ENCODE results near the gene DGKD.

DGKD gene

GRCh38 chr2:233328922-233329321, 25.4 kb upstream of the DGKD start:
- no peaks in the 10 kb centered on the region for H3K79me2 ChIP-seq (ENCODE audit: low read length)
- H3K4me2 ChIP-seq (ENCODE audit: low read depth, low read length): no peak overlapping the region
- H3F3A ChIP-seq (ENCODE audit: insufficient read depth, low read length): no peaks in the 10 kb centered on the region
- H3K9ac ChIP-seq (ENCODE audit: low read length): no peak overlapping the region
- H2AFZ ChIP-seq (ENCODE audit: low read length): no peak overlapping the region
- TF ChIP-seq CTCF (IDR thresholded peaks at IDR 0.05; ENCODE audit: low read length) (no peak), EZH2phosphoT487 (IDR thresholded peaks at IDR 0.05; ENCODE audit: low read length) (no peak), EZH2 (optimal IDR thresholded peaks at IDR 0.05; ENCODE audit: low read depth, low read length) (no peak)
- no peak for DNase-seq
- H3K27ac ChIP-seq (ENCODE audit: low read length): no peak overlapping the region
- no peaks in the 10 kb centered on the region for H4K20me1 ChIP-seq (ENCODE audit: insufficient read depth, low read length)
- H3K4me1 ChIP-seq (ENCODE audit: low read length): peaks cover 12% of the 10 kb centered on the region
- H3K27me3 ChIP-seq (replicated peaks; ENCODE audit: insufficient read depth, low read length): no peaks in the 10 kb centered on the region
- no peaks in the 10 kb centered on the region for H3K36me3 ChIP-seq (replicated peaks; ENCODE audit: insufficient read depth, low read length)
- no peaks in the 10 kb centered on the region for H3K9me3 ChIP-seq (replicated peaks; ENCODE audit: insufficient read depth, low read length)
- H3K9me2 ChIP-seq (replicated peaks; ENCODE audit: insufficient read depth, low read length): no peaks in the 10 kb centered on the region
- H3K4me3 ChIP-seq (ENCODE audit: low read length): no peak overlapping the region

GRCh38 chr2:233329489-233330135, 24.7 kb upstream of the DGKD start:
- Histone ChIP-seq H3K4me3 (ENCODE audit: low read length) (no peak overlapping the region), H3K4me1 (ENCODE audit: low read length) (peaks cover 12% of the 10 kb centered on the region), H4K20me1 (ENCODE audit: insufficient read depth, low read length) (no peaks in the 10 kb centered on the region), H3K4me2 (ENCODE audit: low read depth, low read length) (no peak overlapping the region), H3F3A (ENCODE audit: insufficient read depth, low read length) (no peaks in the 10 kb centered on the region), H3K9ac (ENCODE audit: low read length) (no peak overlapping the region), H3K36me3 (replicated peaks; ENCODE audit: insufficient read depth, low read length) (no peaks in the 10 kb centered on the region), H3K79me2 (ENCODE audit: low read length) (no peaks in the 10 kb centered on the region), H2AFZ (ENCODE audit: low read length) (no peak overlapping the region), H3K9me3 (replicated peaks; ENCODE audit: insufficient read depth, low read length) (no peaks in the 10 kb centered on the region), H3K27me3 (replicated peaks; ENCODE audit: insufficient read depth, low read length) (no peaks in the 10 kb centered on the region), H3K27ac (ENCODE audit: low read length) (no peak overlapping the region), H3K9me2 (replicated peaks; ENCODE audit: insufficient read depth, low read length) (no peaks in the 10 kb centered on the region)
- no peak for DNase-seq
- TF ChIP-seq EZH2 (optimal IDR thresholded peaks at IDR 0.05; ENCODE audit: low read depth, low read length) (no peak), CTCF (IDR thresholded peaks at IDR 0.05; ENCODE audit: low read length) (no peak), EZH2phosphoT487 (IDR thresholded peaks at IDR 0.05; ENCODE audit: low read length) (no peak)

GRCh38 chr2:233331536-233331935, 22.8 kb upstream of the DGKD start:
- TF ChIP-seq EZH2 (optimal IDR thresholded peaks at IDR 0.05; ENCODE audit: low read depth, low read length) (no peak), CTCF (IDR thresholded peaks at IDR 0.05; ENCODE audit: low read length) (no peak), EZH2phosphoT487 (IDR thresholded peaks at IDR 0.05; ENCODE audit: low read length) (no peak)

More at GRCh38 chr2:233331536-233331935, 22.8 kb upstream of the DGKD start:
- no peaks in the 10 kb centered on the region for H3K36me3 ChIP-seq (replicated peaks; ENCODE audit: insufficient read depth, low read length)
- H3K9ac ChIP-seq (ENCODE audit: low read length): no peak overlapping the region
- H3K4me2 ChIP-seq (ENCODE audit: low read depth, low read length): peak overlapping the region; percentile 25; the same call in 1 of the 2 replicates
- H2AFZ ChIP-seq (ENCODE audit: low read length): peak overlapping the region; percentile 61
- peaks cover 12% of the 10 kb centered on the region for H3K4me1 ChIP-seq (ENCODE audit: low read length)
- H3K27ac ChIP-seq (ENCODE audit: low read length): peak overlapping the region; percentile 33; the same call in 1 of the 2 replicates
- H3F3A ChIP-seq (ENCODE audit: insufficient read depth, low read length): no peaks in the 10 kb centered on the region
- no peaks in the 10 kb centered on the region for H3K9me3 ChIP-seq (replicated peaks; ENCODE audit: insufficient read depth, low read length)
- DNase-seq: peak; percentile 51
- no peaks in the 10 kb centered on the region for H3K79me2 ChIP-seq (ENCODE audit: low read length)
- no peaks in the 10 kb centered on the region for H3K9me2 ChIP-seq (replicated peaks; ENCODE audit: insufficient read depth, low read length)
- H3K4me3 ChIP-seq (ENCODE audit: low read length): no peak overlapping the region
- no peaks in the 10 kb centered on the region for H3K27me3 ChIP-seq (replicated peaks; ENCODE audit: insufficient read depth, low read length)
- H4K20me1 ChIP-seq (ENCODE audit: insufficient read depth, low read length): no peaks in the 10 kb centered on the region

Measured in MM.1S (cell line).